IMR-90 (cell line): ENCODE measurements around the gene CFAP91. TPM values are rescaled to one million over a fixed set of nuclear protein-coding genes. Genes with fewer than 3 reads are reported as not detected.

ENCODE experiments used
- ATAC-seq: fragments of 200-7000 bp; cut with Tn5 transposase; 2 replicates; pipeline ENCODE4 v1.9.1; 2020; ENCODE audit warnings: low read depth, mild to moderate bottlenecking, moderate library complexity
- Bru-seq: library from RNA; stranded (reverse); fragments of 400-500 nt; gene quantifications from one replicate; lab custom pipeline; 2021; lab: Mats Ljungman, UMichigan
- BruChase-seq, 2 experiments: library from RNA; stranded (reverse); fragments of 400-500 nt; gene quantifications; one replicate each; lab custom pipeline; 2021; lab: Mats Ljungman, UMichigan
- BruUV-seq: library from RNA; stranded (reverse); fragments of 400-500 nt; replicated peaks from 2 replicates; lab custom pipeline; 2021; lab: Mats Ljungman, UMichigan
- CTCF ChIA-PET: fragments of 300-600 bp; formaldehyde crosslinking; extraction: SDS; loops from one replicate; lab custom pipeline; 2021; ENCODE audit warnings: antibody characterized with exemption; lab: Yijun Ruan, JAX
- POLR2A ChIA-PET: fragments of 300-600 bp; sonication (Branson Sonifier 250); formaldehyde crosslinking; loops from one replicate; lab custom pipeline; 2022; ENCODE audit warnings: antibody characterized with exemption; ENCODE audit not compliant: unreplicated experiment; lab: Charles Lee
- DNase-seq: peaks from one replicate; pipeline ENCODE4 v3.0.0; 2013
- H2AFZ ChIP-seq: replicated peaks from 2 replicates; pipeline ENCODE3; 2013; ENCODE audit warnings: low read length, mild to moderate bottlenecking; ENCODE audit not compliant: poor library complexity
- H2AK5ac ChIP-seq: 2 replicates; pipeline ENCODE4 v1.6.1; 2013; ENCODE audit warnings: low read depth, low read length, inconsistent platforms
- H2AK9ac ChIP-seq: replicated peaks from 2 replicates; pipeline ENCODE3; 2013; ENCODE audit warnings: mild to moderate bottlenecking, low read depth, low read length, moderate library complexity; ENCODE audit not compliant: poor library complexity
- H2BK120ac ChIP-seq: 2 replicates; pipeline ENCODE4 v1.6.1; 2013; ENCODE audit warnings: low read depth, low read length, inconsistent platforms
- H2BK15ac ChIP-seq: 3 replicates; pipeline ENCODE4 v1.6.1; 2013; ENCODE audit warnings: low read depth, low read length, inconsistent platforms
- H2BK20ac ChIP-seq: 2 replicates; pipeline ENCODE4 v1.6.1; 2013; ENCODE audit warnings: low read depth, mild to moderate bottlenecking, inconsistent platforms, low read length, moderate library complexity
- H2BK5ac ChIP-seq: 2 replicates; pipeline ENCODE4 v1.6.1; 2013; ENCODE audit warnings: mild to moderate bottlenecking, low read depth, low read length, inconsistent platforms; ENCODE audit not compliant: poor library complexity, severe bottlenecking
- H3K14ac ChIP-seq: replicated peaks from 2 replicates; pipeline ENCODE4 v1.6.1; 2013; ENCODE audit warnings: low read depth, low read length, inconsistent platforms
- H3K18ac ChIP-seq: 2 replicates; pipeline ENCODE4 v1.6.1; 2013; ENCODE audit warnings: low read depth, low read length, control low read depth
- H3K23ac ChIP-seq: 2 replicates; pipeline ENCODE4 v1.6.1; 2013; ENCODE audit warnings: low read depth, low read length, inconsistent platforms
- H3K27ac ChIP-seq: 2 replicates; pipeline ENCODE4 v1.5.1; 2013; ENCODE audit warnings: mild to moderate bottlenecking, control low read depth, low read length; ENCODE audit not compliant: insufficient read depth
- H3K27me3 ChIP-seq: 2 replicates; pipeline ENCODE4 v1.6.1; 2013; ENCODE audit warnings: low read length; ENCODE audit not compliant: control insufficient read depth, insufficient read depth
- H3K36me3 ChIP-seq: 2 replicates; pipeline ENCODE4 v1.6.1; 2013; ENCODE audit warnings: low read length, mixed read lengths; ENCODE audit not compliant: control insufficient read depth, insufficient read depth
- H3K4ac ChIP-seq: 2 replicates; pipeline ENCODE4 v1.6.1; 2013; ENCODE audit warnings: low read depth, low read length, inconsistent platforms
- H3K4me1 ChIP-seq: 2 replicates; pipeline ENCODE4 v1.6.1; 2013; ENCODE audit warnings: low read length, mixed read lengths; ENCODE audit not compliant: control insufficient read depth, insufficient read depth
- H3K4me2 ChIP-seq: 2 replicates; pipeline ENCODE4 v1.6.1; 2013; ENCODE audit warnings: low read depth, mild to moderate bottlenecking, control low read depth, low read length, moderate library complexity
- H3K4me3 ChIP-seq: 2 replicates; pipeline ENCODE4 v1.5.1; 2013; ENCODE audit warnings: low read depth, mild to moderate bottlenecking, control low read depth, low read length, moderate library complexity; ENCODE audit not compliant: insufficient read depth
- H3K56ac ChIP-seq: 2 replicates; pipeline ENCODE4 v1.6.1; 2013; ENCODE audit warnings: low read length, inconsistent platforms; ENCODE audit not compliant: insufficient read depth; ENCODE audit errors: extremely low read depth
- H3K79me1 ChIP-seq, 2 experiments: 2 replicates each; pipeline ENCODE4 v1.6.1; 2013; ENCODE audit warnings: low read length in 2 of 2, inconsistent platforms in 1 of 2, low read depth in 1 of 2
- H3K9ac ChIP-seq: 2 replicates; pipeline ENCODE4 v1.6.1; 2013; ENCODE audit warnings: low read depth, low read length, control low read depth
- H3K9me1 ChIP-seq: 2 replicates; pipeline ENCODE4 v1.6.1; 2013; ENCODE audit warnings: low read length, inconsistent platforms; ENCODE audit not compliant: insufficient read depth
- H3K9me3 ChIP-seq: 2 replicates; pipeline ENCODE4 v1.6.1; 2013; ENCODE audit warnings: low read length; ENCODE audit not compliant: control insufficient read depth, insufficient read depth
- H4K20me1 ChIP-seq: 2 replicates; pipeline ENCODE4 v1.6.1; 2013; ENCODE audit warnings: low read length, inconsistent platforms; ENCODE audit not compliant: insufficient read depth
- H4K5ac ChIP-seq: 2 replicates; pipeline ENCODE4 v1.6.1; 2013; ENCODE audit warnings: mild to moderate bottlenecking, low read depth, low read length, control low read depth
- H4K8ac ChIP-seq, 2 experiments: 2 replicates each; pipeline ENCODE4 v1.6.1; 2013; ENCODE audit warnings: low read depth in 2 of 2, low read length in 2 of 2, control low read depth in 1 of 2, inconsistent platforms in 1 of 2
- H4K91ac ChIP-seq: 2 replicates; pipeline ENCODE4 v1.6.1; 2013; ENCODE audit warnings: low read depth, low read length, inconsistent platforms; ENCODE audit not compliant: insufficient read depth
- BHLHE40 ChIP-seq: fragments of 150-350 bp; IDR thresholded peaks from 2 replicates; pipeline ENCODE4 v1.6.1; 2016; ENCODE audit warnings: mild to moderate bottlenecking, low read depth, low read length
- CEBPB ChIP-seq: IDR thresholded peaks from 2 replicates; pipeline ENCODE4 v1.6.1; 2012; ENCODE audit warnings: low read depth, low read length, improper control_type of control experiment
- CHD1 ChIP-seq: IDR thresholded peaks from 2 replicates; pipeline ENCODE4 v1.6.1; 2012; ENCODE audit warnings: low read depth, low read length, improper control_type of control experiment
- CTCF ChIP-seq: conservative IDR thresholded peaks from 2 replicates; pipeline ENCODE4 v1.5.1; 2012; ENCODE audit warnings: mild to moderate bottlenecking, low read depth, low read length, improper control_type of control experiment
- ELK1 ChIP-seq: fragments of 150-350 bp; IDR thresholded peaks from 2 replicates; pipeline ENCODE4 v1.6.1; 2016; ENCODE audit warnings: low read depth, mild to moderate bottlenecking, low read length, moderate library complexity, borderline replicate concordance
- FOS ChIP-seq: fragments of 150-350 bp; IDR thresholded peaks from 2 replicates; pipeline ENCODE4 v1.6.1; 2016; ENCODE audit warnings: low read depth, low read length
- MAFK ChIP-seq: IDR thresholded peaks from 2 replicates; pipeline ENCODE4 v1.6.1; 2012; ENCODE audit warnings: low read depth, low read length, improper control_type of control experiment
- MAZ ChIP-seq: IDR thresholded peaks from 2 replicates; pipeline ENCODE4 v1.6.1; 2012; ENCODE audit warnings: low read depth, mild to moderate bottlenecking, low read length, improper control_type of control experiment, moderate library complexity, borderline replicate concordance
- MXI1 ChIP-seq: IDR thresholded peaks from 2 replicates; pipeline ENCODE4 v1.6.1; 2012; ENCODE audit warnings: low read depth, mild to moderate bottlenecking, low read length, moderate library complexity, borderline replicate concordance
- USF2 ChIP-seq: fragments of 150-350 bp; IDR thresholded peaks from 2 replicates; pipeline ENCODE4 v1.6.1; 2017; ENCODE audit warnings: mild to moderate bottlenecking, antibody characterized with exemption, low read length, low read depth
- WGBS, 2 experiments: methylation state at CpG; one replicate each; pipeline versions ENCODE4 v1.1.5 to v1.1.7; 2013; ENCODE audit warnings: missing lambda C conversion rate in 2 of 2; ENCODE audit not compliant: insufficient read length in 1 of 2; ENCODE audit errors: extremely low coverage in 2 of 2; 5-methylcytosine and 5-hydroxymethylcytosine counted together
- dilution Hi-C: fragments of 300-500 bp; cut with HindIII; formaldehyde crosslinking; loops from one replicate; pipeline ENCODE4 v1.14.3; 2018; ENCODE audit warnings: low sequenced_read_pairs; ENCODE audit not compliant: unreplicated experiment
- in situ Hi-C: fragments of 300-500 bp; cut with MboI; formaldehyde crosslinking; loops from 3 replicates; pipeline ENCODE4 v1.14.3; 2019; ENCODE audit warnings: low sequenced_read_pairs, inconsistent platforms, mixed read lengths
- intact Hi-C: fragments of 100-400 bp; cut with micrococcal nuclease; formaldehyde crosslinking; loops from 2 replicates; pipeline ENCODE4 v1.10.0; 2022
- long read RNA-seq: library from polyadenylated mRNA; unstranded; transcript quantifications from one replicate; pipeline ENCODE4 v2.0.0, GENCODE V29; 2021; ENCODE audit not compliant: unreplicated experiment
- polyA plus RNA-seq, 3 experiments: library from polyadenylated mRNA; depleted of rRNA; stranded (reverse); fragments of >200 nt; gene quantifications; 2 replicates each; pipeline ENCODE4 v1.2.3, GENCODE V29; 2012; ENCODE audit warnings: low replicate concordance in 1 of 3
- total RNA-seq: library from RNA; depleted of rRNA; stranded (reverse); fragments of >200 nt; gene quantifications from 2 replicates; pipeline ENCODE4 v1.2.3, GENCODE V29; 2012; rRNA removed

The CFAP91 gene
- total RNA-seq (not detected in 2 replicates), polyA plus RNA-seq (2012; rRNA removed) (not detected in 2 replicates), Bru-seq, nascent RNA (not detected), BruChase-seq, experiment 1, labeled RNA remaining after a 6-hour chase (percentile 16 among the genes with signal in this experiment), BruChase-seq, experiment 2, labeled RNA remaining after a 2-hour chase (not detected)
- not detected in 2 replicates for polyA plus RNA-seq (2012; cell fraction: cytosol; rRNA removed)
- 0.05 TPM in 1 of 2 replicates, not detected in the other for polyA plus RNA-seq (2012; cell fraction: nucleus; rRNA removed; ENCODE audit: low replicate concordance)
- long read RNA-seq: 0 reads

- Histone ChIP-seq H3K27me3 (peaks cover 18% of the 10 kb centered on the region), H4K20me1 (no peaks in the 10 kb centered on the region), H2BK15ac (no peak within 1 kb of the TSS), H2AK9ac (peak within 1 kb of the TSS; percentile 52), H2AK5ac (peak within 1 kb of the TSS; percentile 56; the same call in 1 of the 2 replicates), H3K4me3 (peak within 1 kb of the TSS; percentile 42), H2BK20ac (no peak within 1 kb of the TSS), H3K79me1 (no peaks in the 10 kb centered on the region), H3K36me3 (no peaks in the 10 kb centered on the region), H3K4me2 (peak within 1 kb of the TSS; percentile 91), H3K9me1 (no peaks in the 10 kb centered on the region), H3K23ac (0 out of 2 replicates have a peak within 1 kb of the TSS, but pooled peaks have one; percentile 48), H2AFZ (peak within 1 kb of the TSS; percentile 93), H3K27ac (no peak within 1 kb of the TSS), H2BK5ac (no peak within 1 kb of the TSS), H3K18ac (no peak within 1 kb of the TSS), H4K91ac (no peak within 1 kb of the TSS; the same call in 1 of the 2 replicates), H3K56ac (0 out of 2 replicates have a peak within 1 kb of the TSS, but pooled peaks have one; percentile 19), H3K9me3 (no peaks in the 10 kb centered on the region), H3K9ac (peak within 1 kb of the TSS; percentile 58; the same call in 1 of the 2 replicates), H3K4ac (peak within 1 kb of the TSS; percentile 41; the same call in 1 of the 2 replicates), H3K14ac (0 out of 2 replicates have a peak within 1 kb of the TSS, but pooled peaks have one; percentile 37), H3K4me1 (0 out of 2 replicates have a peak, but pooled peaks cover 2% of the 10 kb centered on the region), H2BK120ac (peak within 1 kb of the TSS; percentile 45; the same call in 1 of the 2 replicates), H4K8ac (peak within 1 kb of the TSS; percentile 62 to 66; a peak in 2 of 4 replicates), H4K5ac (no peak within 1 kb of the TSS)
- in situ Hi-C loops (no loop called here), dilution Hi-C loops (no loop called here), intact Hi-C loops (loop anchor here (10.0 kb wide), 1 partner anchor 502 kb away; no protein-coding TSS in a partner anchor)
- TF ChIP-seq MAZ (peak; percentile 96; the same call in 1 of the 2 replicates), CTCF (no peak), CHD1 (no peak), CEBPB (no peak), FOS (no peak), MXI1 (peak; percentile 64; the same call in 1 of the 2 replicates), BHLHE40 (no peak), USF2 (no peak), ELK1 (no peak), MAFK (no peak)
- peak; percentile 100 for ATAC-seq
- ChIA-PET POLR2A (no interaction called here), CTCF (no interaction called here)
- peak; percentile 83 for DNase-seq
- WGBS, 2 experiments: 5% methylated on average over 24 of the region's 59 CpGs; no CpG with 5 or more reads in 1 of the 2 experiments
- BruUV-seq: no TSS peak
These were observed at the start of gene CFAP91 for GRCh38 chr3:119702530-119703527. Gene CFAP91 (plus strand): TSS chr3:119703022. CDS start chr3:119703099, 77 bp downstream.
